ENCODE results near the gene SERINC4. TPM values are rescaled to one million over a fixed set of nuclear protein-coding genes. Genes with fewer than 3 reads are reported as not detected.
A peak's percentile ranks its signal among the peaks of the same experiment; 100 is the strongest.

Gene SERINC4
- total and polyA plus RNA-seq, 9 of the 15 experiments (the other 6 are each of a cell fraction or from before 2014, with no cell fraction given) = 0.14 to 0.86 (median 0.18) TPM; not detected in 2

- TF ChIP-seq ZNF609 (CRISPR knock-in tag; IDR thresholded peaks at IDR 0.05; ENCODE audit: borderline replicate concordance) = no peak
- TF ChIP-seq CBFB (CRISPR knock-in tag; IDR thresholded peaks at IDR 0.05) = peak; percentile 72; the same call in 1 of the 2 replicates
- peak; percentile 83 for TF ChIP-seq DMBX1 (CRISPR knock-in tag; IDR thresholded peaks at IDR 0.05; ENCODE audit: borderline replicate concordance)
- no peak for TF ChIP-seq BRF2 (IDR thresholded peaks at IDR 0.05; ENCODE audit: borderline replicate concordance, insufficient read depth, insufficient read length)
- TF ChIP-seq MCM2 (IDR thresholded peaks at IDR 0.05; ENCODE audit: low read depth) = no peak
- no peak for TF ChIP-seq BRF1 (IDR thresholded peaks at IDR 0.05; ENCODE audit: borderline replicate concordance, extremely low read depth, insufficient read length)
- TF ChIP-seq TRIM24 (IDR thresholded peaks at IDR 0.05) = peak; percentile 80 to 90; a peak in 3 of 4 replicates
- peak; percentile 73 for TF ChIP-seq CEBPG (CRISPR knock-in tag; IDR thresholded peaks at IDR 0.05)
- TF ChIP-seq CEBPG (tag; conservative IDR thresholded peaks at IDR 0.05 in 1 of 2, IDR thresholded peaks at IDR 0.05 in 1 of 2) = peak; percentile 34 to 73; a peak in 3 of 4 replicates
- TF ChIP-seq TAF9B (IDR thresholded peaks at IDR 0.05; ENCODE audit: partially characterized antibody) = peak; percentile 52
- no peak for TF ChIP-seq ILF3 (IDR thresholded peaks at IDR 0.05; ENCODE audit: borderline replicate concordance)
- TF ChIP-seq MCM5 (IDR thresholded peaks at IDR 0.05; ENCODE audit: low read depth) = no peak
- TF ChIP-seq SRSF9 (IDR thresholded peaks at IDR 0.05; ENCODE audit: borderline replicate concordance, low read depth, low read length) = no peak
- no peak for TF ChIP-seq BACH1 (tag; IDR thresholded peaks at IDR 0.05)
- no peak for TF ChIP-seq ZNF232 (CRISPR knock-in tag; IDR thresholded peaks at IDR 0.05)
- TF ChIP-seq HCFC1 (IDR thresholded peaks at IDR 0.05; ENCODE audit: low read depth, low read length) = no peak
- TF ChIP-seq HIVEP1 (CRISPR knock-in tag; IDR thresholded peaks at IDR 0.05) = no peak
- peak; percentile 86 for TF ChIP-seq TBP (optimal IDR thresholded peaks at IDR 0.05; ENCODE audit: low read depth, low read length)
- no peak for TF ChIP-seq BRD4 (IDR thresholded peaks at IDR 0.05)
- no peak for TF ChIP-seq ZC3H8 (IDR thresholded peaks at IDR 0.05)
Observed at GRCh38 chr15:43826508-43827341, 26.7 kb upstream of the SERINC4 start, which contains the start of gene WDR76 (continued).
